AG09309 (cell line): ENCODE measurements around the gene CTIF.

ENCODE experiments used
- DNase-seq: peaks from one replicate; pipeline ENCODE4 v3.0.0-alpha.2; 2010; ENCODE audit warnings: low read depth
- H3K4me3 ChIP-seq: 2 replicates; pipeline ENCODE4 v1.5.1; 2011; ENCODE audit warnings: mild to moderate bottlenecking, low read depth, low read length, moderate library complexity; ENCODE audit not compliant: control insufficient read depth
- CTCF ChIP-seq: IDR thresholded peaks from 2 replicates; pipeline ENCODE4 v1.5.1; 2011; ENCODE audit warnings: mild to moderate bottlenecking, low read depth, low read length, inconsistent platforms; ENCODE audit not compliant: insufficient read depth, control insufficient read depth; ENCODE audit errors: missing control alignments

CTIF gene

DNA sequence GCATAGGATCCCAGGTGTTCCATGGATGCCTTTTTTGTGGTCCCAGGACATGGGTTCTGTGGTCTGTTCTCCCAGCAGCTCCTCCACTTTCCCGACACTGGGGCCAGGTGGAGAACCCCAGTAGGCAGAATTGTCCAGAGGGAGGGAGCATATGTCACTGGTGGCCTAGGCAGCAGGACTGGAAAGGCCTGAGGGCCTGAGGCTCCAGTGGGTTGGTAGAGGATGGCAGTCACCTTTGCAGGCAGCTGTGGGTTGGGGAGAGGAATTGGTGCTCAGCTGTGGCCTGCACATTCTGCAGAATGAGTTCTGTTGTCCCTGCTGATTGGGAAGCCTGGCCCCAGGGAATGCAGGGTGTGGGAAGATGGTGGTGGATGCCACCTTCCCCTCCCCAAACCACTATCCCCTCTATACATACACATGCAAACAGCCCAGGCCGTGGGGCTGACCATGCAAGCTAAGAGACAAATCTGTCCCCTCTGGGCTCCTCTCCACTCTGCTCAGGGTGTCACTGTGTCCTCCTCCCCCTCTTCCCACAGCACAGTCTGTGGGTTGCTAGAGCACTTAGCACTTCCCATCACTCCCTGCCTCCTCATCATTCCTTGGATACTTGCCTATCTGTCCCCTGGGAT is 11.4 kb downstream of the CTIF start:
- DNase-seq: no peak
- TF ChIP-seq CTCF: no peak
- no peak overlapping the region for H3K4me3 ChIP-seq

GRCh38 chr18:48551100-48551499 is 12.3 kb downstream of the CTIF start:
- H3K4me3 ChIP-seq: no peak overlapping the region
- no peak for DNase-seq

GRCh38 chr18:48552130-48552529 is 13.3 kb downstream of the CTIF start:
- H3K4me3 ChIP-seq: no peak overlapping the region
- no peak for TF ChIP-seq CTCF
- DNase-seq: no peak

More at GRCh38 chr18:48551100-48551499, 12.3 kb downstream of the CTIF start:
- TF ChIP-seq CTCF: no peak

DNA sequence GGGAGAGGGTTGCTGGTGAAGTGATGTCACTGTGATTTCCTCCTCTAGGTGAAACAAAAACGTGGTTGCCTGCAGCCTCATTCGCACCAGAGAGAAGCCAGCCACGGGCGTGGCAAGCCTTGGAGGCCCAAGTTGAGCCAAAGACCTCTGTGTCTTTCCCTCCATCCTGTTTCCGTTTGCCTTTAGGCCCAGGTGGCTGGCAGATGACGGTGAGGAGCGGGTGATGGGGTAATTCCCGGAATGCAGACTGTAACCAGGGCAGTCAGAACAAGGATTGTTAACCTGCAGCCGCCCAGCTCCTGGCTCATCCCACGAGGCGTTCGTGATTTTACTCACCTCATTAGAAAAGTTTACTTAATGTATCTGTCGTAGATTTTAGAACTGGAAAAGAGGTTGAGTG is 14.4 kb downstream of the CTIF start:
- H3K4me3 ChIP-seq: no peak overlapping the region
- DNase-seq: no peak
- TF ChIP-seq CTCF: no peak

DNA sequence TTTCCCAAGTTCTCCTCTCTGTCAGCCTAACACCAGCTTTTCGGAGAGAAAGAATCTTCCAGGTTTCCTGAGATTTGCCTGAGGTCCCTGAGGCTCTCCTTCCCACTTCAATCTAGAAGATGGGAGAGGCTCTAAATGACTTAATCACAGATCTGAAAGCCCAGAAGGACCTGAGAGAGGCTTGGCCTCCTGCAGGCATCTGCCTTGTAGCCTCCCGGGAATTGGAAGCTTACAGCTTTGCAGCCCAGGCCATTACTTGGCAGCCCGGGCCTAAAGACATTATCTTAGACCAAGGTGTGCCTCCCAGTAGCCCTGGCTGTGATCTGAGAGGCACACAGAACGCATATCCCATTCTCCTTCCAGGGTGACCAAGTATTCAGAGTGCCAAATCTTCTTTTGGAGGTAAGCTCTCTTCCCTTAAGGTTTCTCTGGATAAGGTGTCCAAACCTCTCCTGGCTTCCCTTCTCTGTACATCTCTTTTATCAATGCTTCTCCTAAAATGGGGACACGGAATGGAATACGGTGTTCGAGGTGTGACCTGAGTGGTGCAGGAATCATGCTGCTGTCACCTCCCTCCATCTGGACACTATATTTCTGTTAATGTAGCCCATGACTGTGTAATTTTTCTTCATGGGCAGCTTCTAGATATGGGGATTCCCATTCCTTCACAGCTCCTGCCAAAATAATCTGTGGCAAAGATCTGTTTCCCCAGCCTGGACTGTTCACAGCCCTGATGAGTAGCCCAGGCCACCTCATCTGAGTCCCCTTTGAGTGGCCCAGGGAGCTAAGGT is 16.0 kb downstream of the CTIF start:
- TF ChIP-seq CTCF: no peak
- H3K4me3 ChIP-seq: no peak overlapping the region
- DNase-seq: no peak

- TF ChIP-seq CTCF: no peak
- no peak for DNase-seq
- no peak overlapping the region for H3K4me3 ChIP-seq
Observed at GRCh38 chr18:48555465-48555995, 16.7 kb downstream of the CTIF start.
